ENCODE data around the gene E2F6.

E2F6 gene

GRCh38 chr2:11505652-11506610 lies 40.0 kb upstream of the E2F6 start:
- Histone ChIP-seq H3K36me3 (replicated peaks) (no peaks in the 10 kb centered on the region), H3K27me3 (replicated peaks) (no peaks in the 10 kb centered on the region), H3K4me3 (ENCODE audit: low read depth, low read length) (no peak overlapping the region), H3K27ac (no peak overlapping the region)
- in situ Hi-C loops (cut with HindIII; ENCODE audit: low pct_ligation_motif_present, low sequenced_read_pairs) = no loop called here
- DNase-seq = no peak
- TF ChIP-seq CTCF (IDR thresholded peaks at IDR 0.05; ENCODE audit: low read depth, low read length, missing control alignments) = no peak

DNA sequence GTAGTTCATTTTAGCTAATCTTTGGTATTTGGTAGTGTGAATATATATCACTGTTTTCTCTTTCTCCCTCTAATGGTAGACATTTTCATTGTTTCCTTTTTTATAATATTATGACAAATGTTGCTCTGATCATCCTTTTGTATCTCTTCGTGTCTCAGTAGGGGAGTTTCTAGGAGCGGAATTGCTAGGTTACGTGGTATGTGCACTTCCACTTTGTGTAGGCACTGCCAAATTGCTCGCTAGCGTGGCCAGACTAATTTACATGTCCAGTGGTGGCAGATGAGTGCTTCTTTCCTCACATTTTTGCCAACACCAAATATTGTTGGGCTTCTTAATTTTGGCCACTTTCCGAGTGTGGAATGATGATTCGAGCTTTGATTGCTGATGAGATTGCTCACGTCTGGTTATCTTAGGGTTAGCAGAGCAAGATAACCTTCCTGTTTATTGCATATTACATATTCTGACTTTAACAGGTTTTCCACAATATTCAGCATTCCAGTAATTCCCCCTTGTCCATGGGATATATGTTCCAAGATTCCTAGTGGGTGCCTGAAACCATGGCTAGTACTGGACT lies 37.5 kb upstream of the E2F6 start:
- in situ Hi-C loops (cut with HindIII; ENCODE audit: low pct_ligation_motif_present, low sequenced_read_pairs) = no loop called here

DNA sequence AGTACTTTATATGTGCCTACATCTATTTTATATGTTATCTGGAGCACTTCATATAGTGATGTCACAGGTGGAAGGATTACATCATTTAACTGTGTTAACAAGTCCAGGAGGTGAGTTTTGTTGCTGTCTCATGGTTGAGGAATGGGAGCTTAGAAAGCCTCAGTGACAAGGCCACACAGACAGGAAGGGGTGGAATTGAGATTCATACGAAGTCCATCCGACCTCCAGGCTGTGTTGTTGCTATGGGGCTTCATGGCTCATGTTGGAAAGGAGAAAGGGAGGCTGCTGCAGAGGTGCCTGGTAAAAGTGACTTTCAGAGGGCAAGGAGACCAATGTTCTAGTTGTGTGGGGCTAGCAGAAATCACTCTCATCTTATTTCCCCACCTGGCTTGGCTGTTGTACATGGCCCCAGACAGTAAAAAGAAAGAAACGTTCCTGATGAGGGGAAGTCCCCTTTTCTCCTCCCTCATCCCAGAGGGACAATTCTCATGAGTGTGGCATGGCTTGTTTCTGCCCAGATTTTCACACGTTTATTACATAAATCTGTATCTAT lies 36.9 kb upstream of the E2F6 start:
- no peak for TF ChIP-seq CTCF (IDR thresholded peaks at IDR 0.05; ENCODE audit: low read depth, low read length, missing control alignments)
- DNase-seq = no peak
- in situ Hi-C loops (cut with HindIII; ENCODE audit: low pct_ligation_motif_present, low sequenced_read_pairs) = no loop called here
- Histone ChIP-seq H3K4me3 (ENCODE audit: low read depth, low read length) (no peak overlapping the region), H3K36me3 (replicated peaks) (no peaks in the 10 kb centered on the region), H3K27me3 (replicated peaks) (peaks cover 2% of the 10 kb centered on the region), H3K27ac (no peak overlapping the region)

More for the DNA sequence above, 37.5 kb upstream of the E2F6 start:
- Histone ChIP-seq H3K27ac (no peak overlapping the region), H3K27me3 (replicated peaks) (peaks cover 2% of the 10 kb centered on the region), H3K4me3 (ENCODE audit: low read depth, low read length) (no peak overlapping the region), H3K36me3 (replicated peaks) (no peaks in the 10 kb centered on the region)
- no peak for DNase-seq
- no peak for TF ChIP-seq CTCF (IDR thresholded peaks at IDR 0.05; ENCODE audit: low read depth, low read length, missing control alignments)

DNA sequence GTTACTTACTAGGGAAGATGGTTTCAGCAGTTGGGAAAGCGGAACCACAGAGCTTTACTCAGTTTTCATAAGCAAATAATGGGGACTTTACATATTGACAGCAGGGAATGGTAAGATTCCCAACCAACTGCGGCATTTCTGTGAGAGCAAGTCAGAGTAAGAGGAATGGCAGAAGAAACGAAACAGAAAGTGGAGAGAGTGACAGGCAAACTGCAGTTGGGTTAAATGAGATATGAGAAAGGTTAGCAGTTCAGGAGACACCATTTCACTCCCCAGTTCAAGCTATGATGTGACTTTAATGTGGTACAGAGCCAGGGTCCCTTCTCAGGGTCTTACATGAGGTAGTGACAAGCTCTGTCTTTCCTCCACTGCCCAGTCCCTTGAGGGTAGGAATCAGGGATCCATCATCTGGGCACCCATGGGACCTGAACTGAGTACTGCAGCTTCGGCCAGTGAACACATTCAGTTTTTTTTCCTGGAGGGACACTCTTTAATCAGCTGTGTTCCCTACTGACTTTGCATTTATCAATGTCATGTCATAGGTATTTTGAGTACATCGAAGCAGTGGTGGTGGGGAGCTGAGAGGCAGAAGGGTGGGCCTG lies 34.8 kb upstream of the E2F6 start:
- peaks cover 2% of the 10 kb centered on the region for H3K27me3 ChIP-seq (replicated peaks)
- in situ Hi-C loops (cut with HindIII; ENCODE audit: low pct_ligation_motif_present, low sequenced_read_pairs) = no loop called here
- TF ChIP-seq CTCF (IDR thresholded peaks at IDR 0.05; ENCODE audit: low read depth, low read length, missing control alignments) = no peak
- no peak overlapping the region for H3K4me3 ChIP-seq (ENCODE audit: low read depth, low read length)
- H3K27ac ChIP-seq = no peak overlapping the region
- DNase-seq = no peak
- no peaks in the 10 kb centered on the region for H3K36me3 ChIP-seq (replicated peaks)

- H3K27me3 ChIP-seq (replicated peaks) = peaks cover 2% of the 10 kb centered on the region
- in situ Hi-C loops (cut with HindIII; ENCODE audit: low pct_ligation_motif_present, low sequenced_read_pairs) = no loop called here
- TF ChIP-seq CTCF (IDR thresholded peaks at IDR 0.05; ENCODE audit: low read depth, low read length, missing control alignments) = no peak
- no peaks in the 10 kb centered on the region for H3K36me3 ChIP-seq (replicated peaks)
- no peak overlapping the region for H3K4me3 ChIP-seq (ENCODE audit: low read depth, low read length)
- no peak for DNase-seq
- H3K27ac ChIP-seq = no peak overlapping the region
These were observed 33.3 kb upstream of the E2F6 start for GRCh38 chr2:11499081-11499743.
